Nephron (organoid): ENCODE results near the gene ARMCX4.

Experiments used
- H3K27ac Mint-ChIP-seq, 3 experiments: 2 replicates each; pipeline ENCODE4 v1.8.0; 2020; ENCODE audit warnings: mixed read lengths in 3 of 3, mild to moderate bottlenecking in 2 of 3, moderate library complexity in 1 of 3
- H3K27me3 Mint-ChIP-seq: 2 replicates; pipeline ENCODE4 v1.8.0; 2021; ENCODE audit warnings: low read depth, mild to moderate bottlenecking, moderate library complexity, mixed read lengths
- H3K36me3 Mint-ChIP-seq: 2 replicates; pipeline ENCODE4 v1.8.0; 2020; ENCODE audit warnings: low read depth, mixed read lengths
- H3K4me1 Mint-ChIP-seq: 2 replicates; pipeline ENCODE4 v1.8.0; 2020; ENCODE audit warnings: mixed read lengths
- H3K4me3 Mint-ChIP-seq, 3 experiments: 2 replicates each; pipeline ENCODE4 v1.8.0; 2020; ENCODE audit warnings: mild to moderate bottlenecking in 3 of 3, mixed read lengths in 3 of 3, moderate library complexity in 2 of 3
- H3K9me3 Mint-ChIP-seq: 2 replicates; pipeline ENCODE4 v1.8.0; 2020; ENCODE audit warnings: mixed read lengths
- TF ChIP-seq, protein P1 (sequence below), 3 experiments: fragments of 200-600 bp; sonication (generic); IDR thresholded peaks; one replicate each; pipeline ENCODE4 v1.5.0; 2021; ENCODE audit warnings: antibody characterized with exemption in 3 of 3; ENCODE audit not compliant: unreplicated experiment in 3 of 3

The ARMCX4 gene

DNA sequence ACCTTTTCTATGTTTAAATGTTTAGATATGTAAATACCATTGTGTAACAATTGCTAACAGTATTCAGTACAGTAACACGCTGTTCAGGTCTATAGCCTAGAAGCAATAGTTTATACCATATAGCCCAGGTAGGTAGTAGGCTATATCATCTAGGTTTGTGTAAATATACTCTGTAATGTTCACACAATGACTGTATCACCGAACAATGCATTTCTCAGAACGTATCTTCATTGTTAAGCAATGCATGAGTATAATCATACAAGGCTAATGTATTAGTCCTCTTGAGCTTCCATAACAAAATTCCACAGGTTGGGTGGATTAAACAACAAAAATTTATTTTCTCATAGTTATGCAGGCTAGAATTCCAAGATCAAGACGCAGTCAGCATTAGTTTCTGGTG lies 22.7 kb downstream of the ARMCX4 start:
- no peaks in the 10 kb centered on the region for H3K4me1 Mint-ChIP-seq
- H3K36me3 Mint-ChIP-seq, result peaks cover 18% of the 10 kb centered on the region
- H3K4me3 Mint-ChIP-seq, result no peak overlapping the region
- no peak overlapping the region for H3K27ac Mint-ChIP-seq
- no peaks in the 10 kb centered on the region for H3K27me3 Mint-ChIP-seq
- H3K9me3 Mint-ChIP-seq, result peaks cover 13% of the 10 kb centered on the region
- TF ChIP-seq, protein P1, sequence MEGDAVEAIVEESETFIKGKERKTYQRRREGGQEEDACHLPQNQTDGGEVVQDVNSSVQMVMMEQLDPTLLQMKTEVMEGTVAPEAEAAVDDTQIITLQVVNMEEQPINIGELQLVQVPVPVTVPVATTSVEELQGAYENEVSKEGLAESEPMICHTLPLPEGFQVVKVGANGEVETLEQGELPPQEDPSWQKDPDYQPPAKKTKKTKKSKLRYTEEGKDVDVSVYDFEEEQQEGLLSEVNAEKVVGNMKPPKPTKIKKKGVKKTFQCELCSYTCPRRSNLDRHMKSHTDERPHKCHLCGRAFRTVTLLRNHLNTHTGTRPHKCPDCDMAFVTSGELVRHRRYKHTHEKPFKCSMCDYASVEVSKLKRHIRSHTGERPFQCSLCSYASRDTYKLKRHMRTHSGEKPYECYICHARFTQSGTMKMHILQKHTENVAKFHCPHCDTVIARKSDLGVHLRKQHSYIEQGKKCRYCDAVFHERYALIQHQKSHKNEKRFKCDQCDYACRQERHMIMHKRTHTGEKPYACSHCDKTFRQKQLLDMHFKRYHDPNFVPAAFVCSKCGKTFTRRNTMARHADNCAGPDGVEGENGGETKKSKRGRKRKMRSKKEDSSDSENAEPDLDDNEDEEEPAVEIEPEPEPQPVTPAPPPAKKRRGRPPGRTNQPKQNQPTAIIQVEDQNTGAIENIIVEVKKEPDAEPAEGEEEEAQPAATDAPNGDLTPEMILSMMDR (IDR thresholded peaks at IDR 0.05; ENCODE audit: unreplicated experiment in 3 of 3), result no peak

DNA sequence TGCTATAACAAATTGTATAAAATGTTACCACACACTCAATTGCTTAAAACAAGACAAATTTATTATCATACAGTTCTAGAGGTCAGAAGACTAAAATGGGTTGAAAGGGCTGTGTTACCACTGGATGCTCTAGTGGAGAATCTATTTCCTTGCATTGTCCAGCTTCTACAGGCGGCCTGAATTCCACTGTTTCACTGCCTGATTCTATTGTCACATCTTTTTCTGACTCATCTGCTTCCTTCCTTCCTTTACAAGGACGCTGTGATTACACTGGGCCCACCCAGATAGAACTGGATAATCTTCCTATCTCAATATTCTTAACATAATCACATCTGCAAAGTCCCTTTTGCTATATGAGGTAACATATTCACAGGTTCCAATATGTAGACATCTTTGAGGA lies 45.7 kb downstream of the ARMCX4 start:
- H3K27me3 Mint-ChIP-seq, result no peaks in the 10 kb centered on the region
- H3K9me3 Mint-ChIP-seq, result peaks cover 42% of the 10 kb centered on the region
- H3K4me1 Mint-ChIP-seq, result no peaks in the 10 kb centered on the region
- no peak overlapping the region for H3K27ac Mint-ChIP-seq
- H3K4me3 Mint-ChIP-seq, result no peak overlapping the region
- peaks cover 10% of the 10 kb centered on the region for H3K36me3 Mint-ChIP-seq
- TF ChIP-seq, protein P1 (IDR thresholded peaks at IDR 0.05; ENCODE audit: unreplicated experiment in 3 of 3), result no peak
